ENCODE measurements around the gene INSL4. TPM values are rescaled to one million over a fixed set of nuclear protein-coding genes. Genes with fewer than 3 reads are reported as not detected.

Gene INSL4
- total RNA-seq, 1 experiment from 2014 or later, result not detected

DNA sequence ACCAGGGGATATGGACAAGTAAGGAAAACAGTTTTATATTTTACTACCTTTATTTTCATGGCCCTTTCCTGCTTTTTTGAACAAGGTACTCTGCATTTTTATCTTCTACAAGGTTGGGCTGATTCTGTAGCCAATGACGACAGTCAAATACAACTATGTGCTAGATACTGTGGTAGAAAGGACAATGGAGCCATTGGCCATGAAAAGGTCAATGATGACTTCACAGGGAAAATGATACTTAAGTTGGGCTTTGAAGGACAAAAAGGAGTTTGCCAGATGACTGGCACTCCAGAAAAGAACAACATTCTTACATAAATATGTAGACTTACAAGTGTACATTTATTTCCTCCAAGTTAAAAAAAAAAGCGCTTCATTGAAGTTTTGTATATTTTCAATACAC lies 46.4 kb upstream of the INSL4 start:
- Histone ChIP-seq H4K91ac (ENCODE audit: insufficient read length, low read depth, low read length) (no peak overlapping the region), H3K4ac (ENCODE audit: low read depth, low read length) (no peak overlapping the region), H3K9me3 (ENCODE audit: control insufficient read depth, low read depth, low read length) (no peaks in the 10 kb centered on the region), H2BK20ac (ENCODE audit: low read depth, low read length, poor library complexity, severe bottlenecking) (no peak overlapping the region), H4K8ac (replicated peaks; ENCODE audit: insufficient read length, low read depth, low read length) (no peak overlapping the region), H3K27me3 (ENCODE audit: insufficient read depth, low read length) (no peaks in the 10 kb centered on the region), H3K18ac (ENCODE audit: insufficient read length, low read depth, low read length) (no peak overlapping the region), H2BK120ac (ENCODE audit: low read depth, low read length, poor library complexity, severe bottlenecking) (no peak overlapping the region), H3K23me2 (ENCODE audit: insufficient read length, low read depth, low read length, poor library complexity, severe bottlenecking) (no peaks in the 10 kb centered on the region), H3K27ac (ENCODE audit: insufficient read length, low read depth, low read length) (no peak overlapping the region), H2AK5ac (ENCODE audit: insufficient read length, low read length) (no peak overlapping the region), H3K79me1 (ENCODE audit: insufficient read depth, low read depth, low read length, poor library complexity, severe bottlenecking) (no peaks in the 10 kb centered on the region), H4K5ac (ENCODE audit: insufficient read length, low read depth, low read length) (no peak overlapping the region), H3K56ac (ENCODE audit: insufficient read length, low read depth, low read length) (no peak overlapping the region), H2AFZ (ENCODE audit: low read length) (no peak overlapping the region), H2BK5ac (ENCODE audit: insufficient read length, low read length) (no peak overlapping the region), H4K20me1 (ENCODE audit: control insufficient read depth, insufficient read depth, insufficient read length) (no peaks in the 10 kb centered on the region), H3K9ac (ENCODE audit: extremely low read depth, insufficient read length, low read length) (no peak overlapping the region), H3K14ac (ENCODE audit: insufficient read depth, low read length) (no peak overlapping the region), H3T11ph (ENCODE audit: low read length) (no peak overlapping the region), H2BK15ac (ENCODE audit: low read depth, low read length) (no peak overlapping the region), H3K79me2 (ENCODE audit: insufficient read depth, low read length) (no peaks in the 10 kb centered on the region), H2BK12ac (ENCODE audit: insufficient read length, low read depth, low read length) (no peak overlapping the region), H3K4me1 (ENCODE audit: insufficient read depth, low read length) (no peaks in the 10 kb centered on the region), H3K23ac (ENCODE audit: insufficient read length, low read depth, low read length) (no peak overlapping the region), H3K4me2 (ENCODE audit: insufficient read depth, insufficient read length, low read length) (no peak overlapping the region)
- Mint-ChIP-seq H3K4me3 (no peak overlapping the region), H3K4me1 (peaks cover 5 to 6% of the 10 kb centered on the region in 2 experiments), H3K9me3 (peaks cover 8 to 9% of the 10 kb centered on the region in 2 experiments), H3K27me3 (ENCODE audit: low read depth) (no peaks in the 10 kb centered on the region), H3K27ac (no peak overlapping the region), H3K36me3 (ENCODE audit: insufficient read depth in 1 of 3, low read depth in 3 of 3) (peaks cover 0 to under 1% (median 0%) of the 10 kb centered on the region in 3 experiments; a peak in 2 of 7 replicates)
- no CpG with 5 or more reads among the region's 2 CpGs for WGBS (ENCODE audit: extremely low coverage, insufficient read length, low lambda C conversion rate)
- no peak for DNase-seq
- TF ChIP-seq, protein P1, sequence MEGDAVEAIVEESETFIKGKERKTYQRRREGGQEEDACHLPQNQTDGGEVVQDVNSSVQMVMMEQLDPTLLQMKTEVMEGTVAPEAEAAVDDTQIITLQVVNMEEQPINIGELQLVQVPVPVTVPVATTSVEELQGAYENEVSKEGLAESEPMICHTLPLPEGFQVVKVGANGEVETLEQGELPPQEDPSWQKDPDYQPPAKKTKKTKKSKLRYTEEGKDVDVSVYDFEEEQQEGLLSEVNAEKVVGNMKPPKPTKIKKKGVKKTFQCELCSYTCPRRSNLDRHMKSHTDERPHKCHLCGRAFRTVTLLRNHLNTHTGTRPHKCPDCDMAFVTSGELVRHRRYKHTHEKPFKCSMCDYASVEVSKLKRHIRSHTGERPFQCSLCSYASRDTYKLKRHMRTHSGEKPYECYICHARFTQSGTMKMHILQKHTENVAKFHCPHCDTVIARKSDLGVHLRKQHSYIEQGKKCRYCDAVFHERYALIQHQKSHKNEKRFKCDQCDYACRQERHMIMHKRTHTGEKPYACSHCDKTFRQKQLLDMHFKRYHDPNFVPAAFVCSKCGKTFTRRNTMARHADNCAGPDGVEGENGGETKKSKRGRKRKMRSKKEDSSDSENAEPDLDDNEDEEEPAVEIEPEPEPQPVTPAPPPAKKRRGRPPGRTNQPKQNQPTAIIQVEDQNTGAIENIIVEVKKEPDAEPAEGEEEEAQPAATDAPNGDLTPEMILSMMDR (conservative IDR thresholded peaks at IDR 0.05), result no peak

Data from H9 (cell line).